Mesothelial cell of epicardium (in vitro differentiated cells): Measurements from ENCODE around the gene DGAT2. TPM values are rescaled to one million over a fixed set of nuclear protein-coding genes. Genes with fewer than 3 reads are reported as not detected.

ENCODE experiments used
- DNase-seq, 2 experiments: peaks; one replicate each; pipeline ENCODE4 v3.0.0; 2021; ENCODE audit warnings: low spot score in 2 of 2; ENCODE audit not compliant: unreplicated experiment in 2 of 2
- H3K27ac Mint-ChIP-seq: 2 replicates; pipeline ENCODE4 v1.8.0; 2021; ENCODE audit warnings: mixed read lengths
- H3K27me3 Mint-ChIP-seq: 2 replicates; pipeline ENCODE4 v1.8.0; 2021; ENCODE audit warnings: low read depth, mixed read lengths
- H3K36me3 Mint-ChIP-seq: 2 replicates; pipeline ENCODE4 v1.8.0; 2021; ENCODE audit warnings: mixed read lengths
- H3K4me1 Mint-ChIP-seq: 2 replicates; pipeline ENCODE4 v1.8.0; 2021; ENCODE audit warnings: mixed read lengths
- H3K4me3 Mint-ChIP-seq: 2 replicates; pipeline ENCODE4 v1.8.0; 2021; ENCODE audit warnings: mild to moderate bottlenecking, moderate library complexity, mixed read lengths
- H3K9me3 Mint-ChIP-seq: 2 replicates; pipeline ENCODE4 v1.8.0; 2021; ENCODE audit warnings: mixed read lengths
- CTCF ChIP-seq: fragments of 200-600 bp; sonication (generic); IDR thresholded peaks from one replicate; pipeline ENCODE4 v1.5.0; 2021; ENCODE audit warnings: antibody characterized with exemption; ENCODE audit not compliant: unreplicated experiment
- total RNA-seq: library from RNA; stranded (reverse); gene quantifications from 3 replicates; pipeline ENCODE4 v1.2.1, GENCODE V29; 2021

Gene DGAT2
- total RNA-seq, 1 donor from 2014 or later, result 1.3 TPM

GRCh38 chr11:75850787-75851186 is 82.2 kb downstream of the DGAT2 start:
- peak overlapping the region; percentile 55 for H3K27ac Mint-ChIP-seq
- H3K27me3 Mint-ChIP-seq, result no peaks in the 10 kb centered on the region
- peaks cover 21% of the 10 kb centered on the region for H3K4me1 Mint-ChIP-seq
- peaks cover 3% of the 10 kb centered on the region for H3K9me3 Mint-ChIP-seq
- H3K36me3 Mint-ChIP-seq, result peaks cover 12% of the 10 kb centered on the region
- no peak for TF ChIP-seq CTCF
- H3K4me3 Mint-ChIP-seq, result no peak overlapping the region
- no peak for DNase-seq

Other genes starting within 250 kb of the DGAT2 start
- gene GDPD5, start 242.8 kb upstream of the DGAT2 start, total RNA-seq, result 8.0 to 8.2 TPM (median 8.1 TPM) in 3 replicates
- gene SERPINH1, start 206.5 kb upstream of the DGAT2 start, total RNA-seq, result 360 to 375 TPM (median 373 TPM) in 3 replicates
- gene MAP6, start 99.7 kb upstream of the DGAT2 start, total RNA-seq, result 0.92 to 1.2 TPM (median 1.2 TPM) in 3 replicates
- gene MOGAT2, start 50.9 kb upstream of the DGAT2 start, total RNA-seq, result not detected in 3 replicates
- gene UVRAG, start 46.4 kb downstream of the DGAT2 start, total RNA-seq, result 27.3 to 27.6 TPM (median 27.4 TPM) in 3 replicates